Activated naive CD4-positive, alpha-beta T cell treated with anti-CD3 and anti-CD28 coated beads, Interleukin-2, amount 10 ng/mL, durations not matched to agents 5 hours and 36 hours (primary cell): ENCODE results near the gene STX4. TPM values are rescaled to one million over a fixed set of nuclear protein-coding genes. Genes with fewer than 3 reads are reported as not detected.

Source experiments
- total RNA-seq, 2 experiments: library from RNA; stranded (reverse); gene quantifications; one replicate each; pipeline ENCODE4 v1.2.3, GENCODE V29; 2021

STX4 gene, protein sequence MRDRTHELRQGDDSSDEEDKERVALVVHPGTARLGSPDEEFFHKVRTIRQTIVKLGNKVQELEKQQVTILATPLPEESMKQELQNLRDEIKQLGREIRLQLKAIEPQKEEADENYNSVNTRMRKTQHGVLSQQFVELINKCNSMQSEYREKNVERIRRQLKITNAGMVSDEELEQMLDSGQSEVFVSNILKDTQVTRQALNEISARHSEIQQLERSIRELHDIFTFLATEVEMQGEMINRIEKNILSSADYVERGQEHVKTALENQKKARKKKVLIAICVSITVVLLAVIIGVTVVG
- 10 to 100 TPM; 67.7 to 69.5 TPM for total RNA-seq

DNA sequence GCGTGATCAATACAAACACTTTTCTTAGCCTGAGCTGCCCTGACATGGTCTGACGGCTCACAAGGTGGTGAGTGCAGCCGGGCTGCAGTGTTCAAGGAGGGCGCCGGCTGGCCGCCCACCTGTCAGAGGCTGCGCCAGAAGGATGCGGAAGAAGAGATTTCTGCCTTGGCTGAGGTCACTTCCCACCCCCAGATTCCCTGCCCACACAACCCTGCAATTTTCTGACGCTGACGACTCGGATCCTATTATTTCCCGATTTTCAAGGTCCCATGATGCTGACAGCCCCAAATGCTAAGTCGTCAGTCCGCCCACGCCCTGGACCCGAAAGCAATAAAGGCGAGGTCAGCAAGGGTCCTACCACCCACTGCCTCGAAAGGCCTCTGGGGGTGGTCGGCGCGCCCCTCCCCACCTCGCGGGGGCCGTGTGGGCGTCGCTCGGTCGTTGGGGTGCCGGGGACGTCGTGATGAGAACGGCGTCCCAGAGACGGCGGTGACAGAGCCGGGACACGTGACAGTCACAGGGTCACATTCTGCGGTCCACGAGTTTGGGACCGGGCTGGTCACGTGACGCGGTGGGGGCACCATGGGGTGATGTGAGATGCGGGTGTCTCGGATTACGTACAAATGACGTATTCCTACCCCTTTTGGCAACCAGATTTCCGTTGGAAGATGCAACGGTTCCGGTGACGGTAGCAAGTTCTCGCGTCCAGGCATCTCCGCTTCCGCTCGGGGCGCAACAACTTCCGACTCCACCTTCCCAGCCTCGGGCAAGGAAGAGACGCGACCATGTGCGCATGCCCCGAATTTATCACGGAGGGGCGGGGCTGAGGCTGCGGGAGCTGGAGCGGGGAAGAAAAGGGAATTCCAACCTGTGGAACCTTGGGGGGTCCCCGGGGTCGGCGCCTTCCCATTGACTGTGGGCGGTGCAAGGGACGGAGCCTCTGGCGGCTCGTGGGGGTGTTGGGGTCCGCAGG lies at the start of gene STX4:
STX4 (plus strand) TSS at position 823 of the 973 bp plus-strand sequence. CDS start 248 bp downstream, outside the sequence.

DNA sequence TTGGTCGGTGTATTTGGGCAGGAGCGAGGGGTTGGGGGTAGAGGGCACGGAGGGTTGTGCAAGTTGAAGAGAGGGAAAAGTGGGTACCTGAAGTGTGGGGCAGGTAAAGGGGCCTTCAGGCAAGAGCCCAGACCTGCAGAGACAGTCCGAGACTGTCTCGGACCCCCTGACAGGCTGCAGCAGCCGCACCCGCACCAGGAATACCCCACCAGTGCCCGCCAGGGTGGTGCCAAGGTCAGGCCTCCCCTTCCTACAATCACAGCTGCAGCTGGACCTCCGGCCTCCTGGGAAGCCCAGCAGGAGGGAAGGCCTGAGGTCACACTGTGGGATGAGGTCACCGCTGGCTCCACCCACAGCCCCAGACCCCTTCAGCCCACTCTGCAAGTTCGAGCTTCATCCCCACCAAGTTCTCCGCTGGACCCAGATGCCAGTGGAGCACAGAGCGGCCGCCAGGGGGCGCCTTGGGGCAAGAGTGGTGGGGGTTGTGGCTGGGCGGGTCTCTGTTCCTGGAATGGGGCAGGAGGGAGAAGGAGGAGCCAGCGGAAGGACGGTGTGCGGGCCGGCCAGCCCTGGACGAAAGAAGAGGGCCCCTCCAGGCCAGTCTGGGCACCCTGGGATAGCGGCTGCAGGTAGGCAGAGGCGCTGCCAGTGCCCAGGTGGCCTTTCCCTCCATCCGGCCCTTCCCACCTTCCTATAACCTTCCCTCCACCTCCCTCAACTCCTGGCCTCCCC lies 48.5 kb upstream of the STX4 start, which contains the start of gene HSD3B7:
HSD3B7 (plus strand) TSS at position 539 of the 732 bp plus-strand sequence. CDS start 452 bp downstream, outside the sequence.

GRCh38 chr16:31010585-31011325 lies 22.6 kb upstream of the STX4 start, which contains the start of gene STX1B:
TSS of gene STX1B (minus strand) at chr16:31010638. CDS start at chr16:31010396, 242 bp downstream.

DNA sequence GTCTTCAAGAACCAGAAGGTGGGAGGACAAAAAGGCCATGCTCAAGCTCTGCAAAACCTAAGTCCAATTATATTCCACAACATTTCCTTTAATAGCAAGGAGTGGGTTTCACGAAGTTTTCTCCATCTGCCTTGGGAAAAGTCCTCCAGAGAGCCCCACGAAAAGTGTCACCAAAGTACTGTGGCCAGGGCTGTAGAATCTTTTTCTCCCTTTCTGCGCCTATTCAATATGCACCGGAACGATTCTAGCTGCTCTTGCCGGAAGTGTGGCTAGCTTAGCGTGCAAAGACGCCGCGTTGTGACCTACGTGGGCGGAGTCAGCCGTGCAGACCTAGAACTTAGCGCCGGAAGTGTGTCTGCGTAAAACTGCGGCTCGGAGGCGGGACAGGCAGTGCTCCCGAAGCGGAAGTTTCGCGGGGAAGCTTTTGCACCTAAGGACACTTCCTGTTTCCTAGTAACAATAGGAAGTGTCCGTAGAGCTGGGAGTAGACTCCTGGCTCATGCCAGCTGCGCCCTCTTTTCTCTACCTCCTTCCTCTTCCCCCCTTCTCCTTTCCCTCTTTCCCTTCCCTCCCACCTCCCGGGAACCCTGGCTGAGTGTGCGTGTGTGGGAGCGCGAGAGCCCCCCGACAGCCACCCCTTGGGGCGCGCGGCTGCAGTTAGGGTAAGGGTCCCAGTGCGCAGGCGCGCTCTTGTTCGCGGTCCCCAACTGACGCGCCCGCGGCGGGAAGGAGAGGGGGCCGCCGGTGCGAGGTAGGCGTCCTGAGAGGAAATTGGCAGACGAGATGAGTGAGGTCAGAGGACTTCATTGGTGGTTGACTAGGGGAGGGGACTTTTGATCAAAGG lies 40.8 kb downstream of the STX4 start, which contains the start of the genes ZNF646 and ZNF668:
ZNF646 (plus strand) TSS at position 453 of the 844 bp plus-strand sequence. CDS start 1,903 bp downstream, outside the sequence.
ZNF668 (minus strand) TSS at position 271 of the 844 bp plus-strand sequence. CDS start 9,781 bp downstream, outside the sequence.

GRCh38 chr16:31088459-31089183 lies 55.3 kb downstream of the STX4 start, which contains the start of gene PRSS53:
TSS of gene PRSS53 (minus strand) at chr16:31088943. CDS start at chr16:31088809, 134 bp downstream.

Other genes starting within 250 kb of the STX4 start
- gene ZNF629, start 246.4 kb upstream of the STX4 start, total RNA-seq, result 1 to 10 TPM; 2.5 to 2.6 TPM
- 10 to 100 TPM; 23.0 to 23.2 TPM for gene BCL7C, start 139.5 kb upstream of the STX4 start, total RNA-seq
- gene CTF1, start 136.9 kb upstream of the STX4 start, total RNA-seq, result under 1 TPM; 0.20 to 0.31 TPM
- 10 to 100 TPM; 22.9 to 24.6 TPM for gene FBXL19, start 110.0 kb upstream of the STX4 start, total RNA-seq
- gene ORAI3, start 84.5 kb upstream of the STX4 start, total RNA-seq, result 10 to 100 TPM; 27.0 to 27.4 TPM
- 10 to 100 TPM; 25.2 to 30.0 TPM for gene SETD1A, start 75.8 kb upstream of the STX4 start, total RNA-seq
- 1 to 10 TPM; 3.5 to 3.6 TPM for gene HSD3B7, start 48.4 kb upstream of the STX4 start, total RNA-seq
- 1 to 10 TPM; 1.3 to 1.4 TPM for gene STX1B, start 22.9 kb upstream of the STX4 start, total RNA-seq
- 10 to 100 TPM; 10.8 to 11.2 TPM for gene ZNF668, start 40.7 kb downstream of the STX4 start, total RNA-seq
- 10 to 100 TPM; 26.2 to 27.0 TPM for gene ZNF646, start 40.9 kb downstream of the STX4 start, total RNA-seq
- 1 to 10 TPM; 4.8 to 5.1 TPM for gene PRSS53, start 55.4 kb downstream of the STX4 start, total RNA-seq
- 10 to 100 TPM; 52.2 to 55.4 TPM for gene VKORC1, start 61.2 kb downstream of the STX4 start, total RNA-seq
- 10 to 100 TPM; 25.8 to 26.9 TPM for gene BCKDK, start 74.8 kb downstream of the STX4 start, total RNA-seq
- gene KAT8, start 84.1 kb downstream of the STX4 start, total RNA-seq, result 10 to 100 TPM; 61.5 to 65.3 TPM
- not detected for gene PRSS8, start 102.2 kb downstream of the STX4 start, total RNA-seq
- 1 to 10 TPM; 2.0 to 3.6 TPM for gene PRSS36, start 116.5 kb downstream of the STX4 start, total RNA-seq
- 100 to 1,000 TPM; 492 to 544 TPM for gene FUS, start 146.6 kb downstream of the STX4 start, total RNA-seq
- 10 to 100 TPM; 92.6 to 96.9 TPM for gene PYCARD, start 169.2 kb downstream of the STX4 start, total RNA-seq
- not detected for gene TRIM72, start 180.6 kb downstream of the STX4 start, total RNA-seq
- gene PYDC1, start 183.6 kb downstream of the STX4 start, total RNA-seq, result not detected
- gene ITGAM, start 226.4 kb downstream of the STX4 start, total RNA-seq, result 10 to 100 TPM; 55.4 to 57.2 TPM